ENCODE results near the gene CPNE6. TPM values are rescaled to one million over a fixed set of nuclear protein-coding genes. Genes with fewer than 3 reads are reported as not detected.

Gene CPNE6
- total RNA-seq, 4 donors from 2014 or later = not detected

GRCh38 chr14:24054646-24055045 lies 16.7 kb upstream of the CPNE6 start:
- Histone ChIP-seq H3K27ac (no peak overlapping the region), H3K4me3 (no peak overlapping the region), H3K27me3 (no peaks in the 10 kb centered on the region), H3K4me1 (peaks cover 17% of the 10 kb centered on the region), H3K36me3 (no peaks in the 10 kb centered on the region), H3K9me3 (no peaks in the 10 kb centered on the region)
- no peak for TF ChIP-seq POLR2AphosphoS5 (IDR thresholded peaks at IDR 0.05)
- TF ChIP-seq POLR2A (IDR thresholded peaks at IDR 0.05) = no peak
- TF ChIP-seq CTCF (IDR thresholded peaks at IDR 0.05) = no peak
- no peak for TF ChIP-seq EP300 (IDR thresholded peaks at IDR 0.05)
- WGBS = 88% methylated on average over 9 of the region's 9 CpGs
- no peak for DNase-seq (ENCODE audit: low spot score in 2 of 2)

DNA sequence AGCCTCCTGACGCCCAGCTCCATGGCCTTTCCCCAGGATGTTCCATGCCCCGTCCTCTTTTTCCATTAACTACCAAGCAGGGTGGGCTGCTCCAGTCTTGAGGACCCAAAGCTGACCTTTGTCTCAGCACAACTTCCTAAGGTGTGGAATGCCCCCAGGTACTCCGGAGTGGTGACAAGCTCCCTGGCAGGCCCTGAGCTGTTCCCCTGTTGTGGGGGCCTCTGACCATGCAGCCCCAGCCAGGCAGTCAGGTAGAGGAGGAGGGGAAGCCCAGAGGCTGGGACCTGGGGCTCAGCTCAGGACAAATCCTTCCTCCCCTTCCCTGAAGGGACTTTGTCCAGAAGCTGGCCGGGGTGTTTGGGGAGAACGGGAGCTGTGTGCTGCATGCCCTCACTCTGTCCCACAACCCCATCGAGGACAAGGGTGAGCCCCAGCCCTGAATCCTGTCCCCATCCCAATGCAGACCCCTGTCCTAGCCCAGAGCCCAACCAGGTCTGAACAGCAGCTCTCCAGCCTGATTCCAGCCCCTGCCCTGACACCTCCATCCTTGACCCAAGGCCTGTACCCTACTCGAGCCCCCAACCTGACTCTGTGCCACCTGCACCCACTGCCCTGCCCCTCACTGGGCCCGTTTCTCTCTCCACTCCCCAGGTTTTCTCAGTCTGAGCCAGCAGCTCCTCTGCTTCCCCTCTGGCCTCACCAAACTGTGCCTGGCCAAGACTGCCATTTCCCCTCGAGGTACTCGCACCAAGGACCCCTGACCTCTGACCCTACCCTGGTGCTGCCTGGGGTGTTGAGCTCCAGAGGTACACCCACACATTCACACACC lies 15.2 kb upstream of the CPNE6 start:
- Histone ChIP-seq H3K27me3 (no peaks in the 10 kb centered on the region), H3K4me1 (peaks cover 16% of the 10 kb centered on the region), H3K27ac (no peak overlapping the region), H3K4me3 (no peak overlapping the region), H3K36me3 (no peaks in the 10 kb centered on the region), H3K9me3 (no peaks in the 10 kb centered on the region)
- DNase-seq (ENCODE audit: low spot score in 2 of 2) = peak in 1 of 2 donors; percentile 44
- TF ChIP-seq POLR2A (IDR thresholded peaks at IDR 0.05) = no peak
- no peak for TF ChIP-seq POLR2AphosphoS5 (IDR thresholded peaks at IDR 0.05)
- no peak for TF ChIP-seq EP300 (IDR thresholded peaks at IDR 0.05)
- TF ChIP-seq CTCF (IDR thresholded peaks at IDR 0.05) = no peak
- 88% methylated on average over 7 of the region's 10 CpGs for WGBS

DNA sequence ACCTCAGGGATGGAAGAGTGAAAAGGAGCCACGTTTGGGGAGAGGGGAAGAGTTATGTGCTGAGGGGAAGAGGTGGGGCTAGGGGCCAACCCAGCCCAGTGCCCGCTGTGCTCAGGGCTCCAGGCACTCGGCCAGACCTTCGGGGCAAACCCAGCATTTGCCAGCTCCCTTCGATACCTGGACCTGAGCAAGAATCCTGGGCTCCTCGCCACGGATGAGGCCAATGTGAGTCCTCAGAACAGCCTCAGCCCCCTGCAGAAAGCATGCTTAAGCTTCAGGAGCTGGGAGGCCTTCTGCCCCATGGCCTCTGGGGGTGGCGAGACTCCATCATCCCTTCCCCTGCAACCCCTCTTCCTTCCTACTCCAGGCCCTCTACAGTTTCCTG lies 14.6 kb upstream of the CPNE6 start:
- Histone ChIP-seq H3K36me3 (no peaks in the 10 kb centered on the region), H3K27ac (no peak overlapping the region), H3K27me3 (no peaks in the 10 kb centered on the region), H3K4me1 (peaks cover 13% of the 10 kb centered on the region), H3K4me3 (no peak overlapping the region), H3K9me3 (no peaks in the 10 kb centered on the region)
- 60% methylated on average over 2 of the region's 8 CpGs for WGBS
- TF ChIP-seq CTCF (IDR thresholded peaks at IDR 0.05) (no peak), EP300 (IDR thresholded peaks at IDR 0.05) (no peak), POLR2AphosphoS5 (IDR thresholded peaks at IDR 0.05) (no peak), POLR2A (IDR thresholded peaks at IDR 0.05) (no peak)
- no peak for DNase-seq (ENCODE audit: low spot score in 2 of 2)

GRCh38 chr14:24057271-24057670 lies 14.1 kb upstream of the CPNE6 start:
- H3K4me1 ChIP-seq = peaks cover 8% of the 10 kb centered on the region
- TF ChIP-seq CTCF (IDR thresholded peaks at IDR 0.05) (no peak), POLR2A (IDR thresholded peaks at IDR 0.05) (no peak)
- H3K9me3 ChIP-seq = no peaks in the 10 kb centered on the region
- no peak overlapping the region for H3K27ac ChIP-seq
- 100% methylated on average over 2 of the region's 2 CpGs for WGBS
- no peaks in the 10 kb centered on the region for H3K27me3 ChIP-seq
- H3K36me3 ChIP-seq = no peaks in the 10 kb centered on the region
- H3K4me3 ChIP-seq = no peak overlapping the region
- DNase-seq (ENCODE audit: low spot score in 2 of 2) = no peak

GRCh38 chr14:24057867-24058259 lies 13.5 kb upstream of the CPNE6 start:
- 70% methylated on average over 10 of the region's 14 CpGs for WGBS
- DNase-seq (ENCODE audit: low spot score in 2 of 2) = no peak
- Histone ChIP-seq H3K9me3 (no peaks in the 10 kb centered on the region), H3K27ac (no peak overlapping the region), H3K4me1 (peaks cover 2% of the 10 kb centered on the region), H3K36me3 (no peaks in the 10 kb centered on the region), H3K4me3 (no peak overlapping the region), H3K27me3 (no peaks in the 10 kb centered on the region)
- TF ChIP-seq POLR2AphosphoS5 (IDR thresholded peaks at IDR 0.05) (no peak), CTCF (IDR thresholded peaks at IDR 0.05) (no peak), EP300 (IDR thresholded peaks at IDR 0.05) (no peak), POLR2A (IDR thresholded peaks at IDR 0.05) (no peak)

Measured in suprapubic skin (tissue), 4 donors.